ENCODE results near the gene MAP4. TPM values are rescaled to one million over a fixed set of nuclear protein-coding genes. Genes with fewer than 3 reads are reported as not detected.

Gene MAP4
- total RNA-seq, 1 donor from 2014 or later = 471 TPM

DNA sequence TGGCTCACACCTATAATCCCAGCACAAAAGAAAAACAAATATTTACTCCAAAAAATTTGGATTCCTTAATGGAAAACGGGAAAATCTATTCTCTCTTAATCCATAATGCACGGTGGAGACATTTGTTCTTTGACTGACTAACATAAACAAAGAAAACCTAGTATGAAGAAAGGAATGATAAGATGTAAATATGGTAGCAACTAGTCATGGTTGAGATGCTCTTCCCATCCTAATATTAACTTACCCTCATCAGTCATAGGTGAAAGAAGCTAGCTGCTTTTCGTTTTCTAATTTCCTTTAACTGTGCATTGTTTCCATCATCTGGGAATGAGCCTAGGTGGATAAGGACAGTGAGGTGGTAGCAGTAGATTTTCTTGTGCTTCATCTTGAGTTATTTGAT is 22.0 kb downstream of the MAP4 start:
- Histone ChIP-seq H3K9me3 (ENCODE audit: insufficient read depth, low read depth, low read length) (no peaks in the 10 kb centered on the region), H3K4me2 (ENCODE audit: low read length) (no peak overlapping the region), H3K4me3 (ENCODE audit: insufficient read depth, low read depth, low read length) (no peak overlapping the region), H2AFZ (ENCODE audit: low read depth, low read length) (no peak overlapping the region), H3K36me3 (ENCODE audit: insufficient read depth, low read length) (peaks cover 18% of the 10 kb centered on the region), H3K27me3 (ENCODE audit: insufficient read depth, low read length) (no peaks in the 10 kb centered on the region), H3K9ac (ENCODE audit: low read length) (no peak overlapping the region), H3K4me1 (ENCODE audit: insufficient read depth, low read length) (no peaks in the 10 kb centered on the region), H3K27ac (ENCODE audit: low read depth, low read length) (no peak overlapping the region), H3K79me2 (ENCODE audit: insufficient read depth, low read length) (peaks cover 90% of the 10 kb centered on the region), H4K20me1 (ENCODE audit: insufficient read depth, low read length) (peaks cover 92% of the 10 kb centered on the region)
- no peak for TF ChIP-seq EZH2 (IDR thresholded peaks at IDR 0.05; ENCODE audit: insufficient read depth, low read length)
- TF ChIP-seq, protein P1, sequence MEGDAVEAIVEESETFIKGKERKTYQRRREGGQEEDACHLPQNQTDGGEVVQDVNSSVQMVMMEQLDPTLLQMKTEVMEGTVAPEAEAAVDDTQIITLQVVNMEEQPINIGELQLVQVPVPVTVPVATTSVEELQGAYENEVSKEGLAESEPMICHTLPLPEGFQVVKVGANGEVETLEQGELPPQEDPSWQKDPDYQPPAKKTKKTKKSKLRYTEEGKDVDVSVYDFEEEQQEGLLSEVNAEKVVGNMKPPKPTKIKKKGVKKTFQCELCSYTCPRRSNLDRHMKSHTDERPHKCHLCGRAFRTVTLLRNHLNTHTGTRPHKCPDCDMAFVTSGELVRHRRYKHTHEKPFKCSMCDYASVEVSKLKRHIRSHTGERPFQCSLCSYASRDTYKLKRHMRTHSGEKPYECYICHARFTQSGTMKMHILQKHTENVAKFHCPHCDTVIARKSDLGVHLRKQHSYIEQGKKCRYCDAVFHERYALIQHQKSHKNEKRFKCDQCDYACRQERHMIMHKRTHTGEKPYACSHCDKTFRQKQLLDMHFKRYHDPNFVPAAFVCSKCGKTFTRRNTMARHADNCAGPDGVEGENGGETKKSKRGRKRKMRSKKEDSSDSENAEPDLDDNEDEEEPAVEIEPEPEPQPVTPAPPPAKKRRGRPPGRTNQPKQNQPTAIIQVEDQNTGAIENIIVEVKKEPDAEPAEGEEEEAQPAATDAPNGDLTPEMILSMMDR (IDR thresholded peaks at IDR 0.05; ENCODE audit: insufficient read depth, low read depth, low read length) = no peak
- FAIRE-seq = no peak
- Mint-ChIP-seq H3K4me1 (ENCODE audit: low read depth, unreplicated experiment) (peaks cover 37% of the 10 kb centered on the region), H3K9me3 (ENCODE audit: unreplicated experiment) (no peaks in the 10 kb centered on the region), H3K4me3 (ENCODE audit: unreplicated experiment) (no peak overlapping the region), H3K27ac (ENCODE audit: unreplicated experiment) (no peak overlapping the region), H3K36me3 (ENCODE audit: low read depth, unreplicated experiment) (peaks cover 25% of the 10 kb centered on the region), H3K27me3 (ENCODE audit: low read depth, unreplicated experiment) (no peaks in the 10 kb centered on the region)
- no peak for DNase-seq (ENCODE audit: low read depth)

DNA sequence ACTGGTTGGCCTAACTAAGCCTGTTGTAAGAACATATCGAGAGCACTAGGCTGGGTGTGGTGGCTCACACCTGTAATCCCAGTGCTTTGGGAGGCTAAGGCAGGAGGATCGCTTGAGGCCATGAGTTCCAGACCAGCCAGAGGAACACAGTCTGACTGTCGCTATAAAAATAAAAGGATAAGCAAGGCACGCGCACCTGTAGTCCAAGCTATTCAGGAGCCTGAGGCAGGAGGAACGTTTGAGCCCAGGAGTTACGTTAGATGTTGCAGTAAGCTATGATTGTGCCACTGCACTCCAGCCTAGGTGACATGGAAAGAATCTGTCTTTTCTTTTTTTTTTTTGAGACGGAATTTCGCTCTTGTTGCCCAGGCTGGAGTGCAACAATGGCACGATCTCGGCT is 24.9 kb downstream of the MAP4 start:
- Mint-ChIP-seq H3K4me3 (ENCODE audit: unreplicated experiment) (no peak overlapping the region), H3K9me3 (ENCODE audit: unreplicated experiment) (no peaks in the 10 kb centered on the region), H3K36me3 (ENCODE audit: low read depth, unreplicated experiment) (peaks cover 15% of the 10 kb centered on the region), H3K27me3 (ENCODE audit: low read depth, unreplicated experiment) (no peaks in the 10 kb centered on the region), H3K27ac (ENCODE audit: unreplicated experiment) (no peak overlapping the region), H3K4me1 (ENCODE audit: low read depth, unreplicated experiment) (peaks cover 28% of the 10 kb centered on the region)
- H3K27me3 ChIP-seq (ENCODE audit: insufficient read depth, low read length) = no peaks in the 10 kb centered on the region
- peaks cover 86% of the 10 kb centered on the region for H4K20me1 ChIP-seq (ENCODE audit: insufficient read depth, low read length)
- H3K36me3 ChIP-seq (ENCODE audit: insufficient read depth, low read length) = peaks cover 10% of the 10 kb centered on the region
- no peak overlapping the region for H3K4me2 ChIP-seq (ENCODE audit: low read length)
- DNase-seq (ENCODE audit: low read depth) (no peak), FAIRE-seq (no peak)
- no peak overlapping the region for H3K9ac ChIP-seq (ENCODE audit: low read length)
- H3K4me1 ChIP-seq (ENCODE audit: insufficient read depth, low read length) = no peaks in the 10 kb centered on the region
- TF ChIP-seq, protein P1 (IDR thresholded peaks at IDR 0.05; ENCODE audit: insufficient read depth, low read depth, low read length) = no peak
- TF ChIP-seq EZH2 (IDR thresholded peaks at IDR 0.05; ENCODE audit: insufficient read depth, low read length) = no peak
- H3K9me3 ChIP-seq (ENCODE audit: insufficient read depth, low read depth, low read length) = no peaks in the 10 kb centered on the region
- H3K79me2 ChIP-seq (ENCODE audit: insufficient read depth, low read length) = peaks cover 87% of the 10 kb centered on the region
- H2AFZ ChIP-seq (ENCODE audit: low read depth, low read length) = no peak overlapping the region
- H3K27ac ChIP-seq (ENCODE audit: low read depth, low read length) = no peak overlapping the region
- H3K4me3 ChIP-seq (ENCODE audit: insufficient read depth, low read depth, low read length) = no peak overlapping the region

DNA sequence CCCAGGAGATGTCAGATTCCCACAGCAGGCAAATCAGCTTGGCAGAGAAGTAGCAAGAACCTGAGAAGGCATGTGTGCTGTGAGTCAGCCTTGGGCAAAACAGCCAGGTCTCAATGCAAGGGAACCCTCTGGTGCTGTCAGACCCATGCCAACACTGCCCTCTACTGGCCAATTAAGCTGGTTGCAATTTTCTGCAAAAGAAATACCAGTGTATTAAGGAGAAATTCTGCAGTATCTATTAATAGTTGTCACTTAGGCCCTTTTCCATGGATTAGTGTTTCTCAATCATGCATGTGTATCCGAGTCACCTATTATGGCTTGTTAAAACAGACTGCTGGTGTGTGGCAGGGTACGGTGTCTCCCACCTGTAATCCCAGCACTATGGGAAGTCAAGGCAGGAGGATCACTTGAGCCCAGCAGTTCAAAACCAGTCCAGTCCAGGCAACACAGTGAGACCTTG is 26.2 kb downstream of the MAP4 start:
- peaks cover 24% of the 10 kb centered on the region for H3K4me1 Mint-ChIP-seq (ENCODE audit: low read depth, unreplicated experiment)
- Histone ChIP-seq H3K27me3 (ENCODE audit: insufficient read depth, low read length) (no peaks in the 10 kb centered on the region), H3K36me3 (ENCODE audit: insufficient read depth, low read length) (peaks cover 10% of the 10 kb centered on the region), H3K27ac (ENCODE audit: low read depth, low read length) (peak overlapping the region; percentile 34), H3K4me2 (ENCODE audit: low read length) (no peak overlapping the region), H3K4me1 (ENCODE audit: insufficient read depth, low read length) (no peaks in the 10 kb centered on the region), H2AFZ (ENCODE audit: low read depth, low read length) (no peak overlapping the region), H3K4me3 (ENCODE audit: insufficient read depth, low read depth, low read length) (no peak overlapping the region), H3K9ac (ENCODE audit: low read length) (peak overlapping the region; percentile 23), H3K79me2 (ENCODE audit: insufficient read depth, low read length) (peaks cover 84% of the 10 kb centered on the region), H4K20me1 (ENCODE audit: insufficient read depth, low read length) (peaks cover 84% of the 10 kb centered on the region), H3K9me3 (ENCODE audit: insufficient read depth, low read depth, low read length) (no peaks in the 10 kb centered on the region)
- peak overlapping the region; percentile 7 for H3K27ac Mint-ChIP-seq (ENCODE audit: unreplicated experiment)
- H3K27me3 Mint-ChIP-seq (ENCODE audit: low read depth, unreplicated experiment) = no peaks in the 10 kb centered on the region
- peak; percentile 81 for FAIRE-seq
- H3K9me3 Mint-ChIP-seq (ENCODE audit: unreplicated experiment) = no peaks in the 10 kb centered on the region
- no peak overlapping the region for H3K4me3 Mint-ChIP-seq (ENCODE audit: unreplicated experiment)
- H3K36me3 Mint-ChIP-seq (ENCODE audit: low read depth, unreplicated experiment) = peaks cover 10% of the 10 kb centered on the region
- peak; percentile 88 for DNase-seq (ENCODE audit: low read depth)
- TF ChIP-seq, protein P1 (IDR thresholded peaks at IDR 0.05; ENCODE audit: insufficient read depth, low read depth, low read length) = peak; percentile 98
- TF ChIP-seq EZH2 (IDR thresholded peaks at IDR 0.05; ENCODE audit: insufficient read depth, low read length) = no peak

All from astrocyte (in vitro differentiated cells and primary cell).